ENCODE results near the gene GART.

The GART gene

DNA sequence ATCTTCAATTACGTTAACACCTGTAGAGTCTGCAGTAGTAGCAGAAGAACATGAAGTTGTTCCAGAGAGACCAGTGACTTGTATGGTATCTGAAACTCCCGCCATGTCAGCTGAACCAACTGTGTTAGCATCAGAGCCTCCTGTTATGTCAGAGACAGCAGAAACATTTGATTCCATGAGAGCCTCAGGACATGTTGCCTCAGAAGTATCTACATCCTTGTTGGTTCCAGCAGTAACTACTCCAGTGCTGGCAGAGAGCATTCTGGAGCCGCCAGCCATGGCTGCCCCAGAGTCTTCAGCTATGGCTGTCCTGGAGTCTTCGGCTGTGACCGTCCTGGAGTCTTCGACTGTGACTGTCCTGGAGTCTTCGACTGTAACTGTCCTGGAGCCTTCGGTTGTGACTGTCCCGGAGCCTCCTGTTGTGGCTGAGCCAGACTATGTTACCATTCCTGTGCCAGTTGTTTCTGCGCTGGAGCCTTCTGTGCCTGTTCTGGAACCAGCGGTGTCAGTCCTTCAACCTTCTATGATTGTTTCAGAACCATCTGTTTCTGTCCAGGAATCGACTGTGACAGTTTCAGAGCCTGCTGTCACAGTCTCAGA is 11.2 kb upstream of the GART start:
- no peak for DNase-seq

GRCh38 chr21:33552093-33552998 is 10.4 kb upstream of the GART start:
- DNase-seq, result no peak

- DNase-seq, result no peak
Observed at GRCh38 chr21:33551664-33552063, 9.7 kb upstream of the GART start.

DNA sequence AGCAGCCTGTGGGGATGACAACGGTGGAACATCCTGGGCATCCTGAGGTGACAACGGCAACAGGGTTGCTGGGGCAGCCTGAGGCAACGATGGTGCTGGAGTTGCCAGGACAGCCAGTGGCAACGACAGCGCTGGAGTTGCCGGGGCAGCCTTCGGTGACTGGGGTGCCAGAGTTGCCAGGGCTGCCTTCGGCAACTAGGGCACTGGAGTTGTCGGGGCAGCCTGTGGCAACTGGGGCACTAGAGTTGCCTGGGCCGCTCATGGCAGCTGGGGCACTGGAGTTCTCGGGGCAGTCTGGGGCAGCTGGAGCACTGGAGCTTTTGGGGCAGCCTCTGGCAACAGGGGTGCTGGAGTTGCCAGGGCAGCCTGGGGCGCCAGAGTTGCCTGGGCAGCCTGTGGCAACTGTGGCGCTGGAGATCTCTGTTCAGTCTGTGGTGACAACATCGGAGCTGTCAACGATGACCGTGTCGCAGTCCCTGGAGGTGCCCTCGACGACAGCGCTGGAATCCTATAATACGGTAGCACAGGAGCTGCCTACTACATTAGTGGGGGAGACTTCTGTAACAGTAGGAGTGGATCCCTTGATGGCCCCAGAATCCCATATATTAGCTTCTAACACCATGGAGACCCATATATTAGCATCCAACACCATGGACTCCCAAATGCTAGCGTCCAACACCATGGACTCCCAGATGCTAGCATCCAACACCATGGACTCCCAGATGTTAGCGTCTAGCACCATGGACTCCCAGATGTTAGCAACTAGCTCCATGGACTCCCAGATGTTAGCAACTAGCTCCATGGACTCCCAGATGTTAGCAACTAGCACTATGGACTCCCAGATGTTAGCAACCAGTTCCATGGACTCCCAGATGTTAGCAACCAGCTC is 9.1 kb upstream of the GART start:
- no peak for DNase-seq

DNA sequence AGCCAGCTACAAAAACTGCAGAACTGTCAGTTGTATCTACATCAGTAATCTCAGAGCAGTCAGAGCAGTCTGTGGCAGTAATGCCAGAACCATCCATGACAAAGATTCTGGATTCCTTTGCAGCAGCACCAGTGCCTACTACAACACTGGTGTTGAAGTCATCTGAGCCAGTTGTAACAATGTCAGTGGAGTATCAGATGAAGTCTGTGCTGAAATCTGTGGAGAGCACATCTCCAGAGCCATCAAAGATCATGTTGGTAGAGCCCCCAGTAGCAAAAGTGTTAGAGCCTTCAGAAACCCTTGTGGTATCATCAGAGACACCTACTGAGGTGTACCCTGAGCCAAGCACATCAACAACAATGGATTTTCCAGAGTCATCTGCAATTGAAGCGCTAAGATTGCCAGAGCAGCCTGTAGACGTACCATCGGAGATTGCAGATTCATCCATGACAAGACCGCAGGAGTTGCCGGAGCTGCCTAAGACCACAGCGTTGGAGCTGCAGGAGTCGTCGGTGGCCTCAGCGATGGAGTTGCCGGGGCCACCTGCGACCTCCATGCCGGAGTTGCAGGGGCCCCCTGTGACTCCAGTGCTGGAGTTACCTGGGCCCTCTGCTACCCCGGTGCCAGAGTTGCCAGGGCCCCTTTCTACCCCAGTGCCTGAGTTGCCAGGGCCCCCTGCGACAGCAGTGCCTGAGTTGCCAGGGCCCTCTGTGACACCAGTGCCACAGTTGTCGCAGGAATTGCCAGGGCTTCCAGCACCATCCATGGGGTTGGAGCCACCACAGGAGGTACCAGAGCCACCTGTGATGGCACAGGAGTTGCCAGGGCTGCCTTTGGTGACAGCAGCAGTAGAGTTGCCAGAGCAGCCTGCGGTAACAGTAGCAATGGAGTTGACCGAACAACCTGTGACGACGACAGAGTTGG is 8.2 kb upstream of the GART start:
- no peak for DNase-seq

DNA sequence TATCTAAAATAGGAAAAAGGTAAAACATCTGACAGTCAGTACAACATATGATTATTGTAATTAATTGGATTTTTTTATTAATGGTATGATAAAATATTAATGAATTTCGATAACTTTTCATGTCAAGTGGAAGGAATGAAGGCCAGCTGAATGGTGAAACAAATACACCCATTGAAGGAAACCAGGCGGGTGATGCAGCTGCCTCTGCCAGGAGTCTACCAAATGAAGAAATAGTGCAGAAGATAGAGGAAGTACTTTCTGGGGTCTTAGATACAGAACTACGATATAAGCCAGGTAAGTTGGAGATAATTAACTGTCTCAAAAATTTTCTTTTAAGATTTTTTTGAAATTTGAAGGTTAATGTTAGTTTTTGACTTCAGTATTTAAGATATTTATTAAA is 4.2 kb upstream of the GART start:
- no peak for DNase-seq

DNA sequence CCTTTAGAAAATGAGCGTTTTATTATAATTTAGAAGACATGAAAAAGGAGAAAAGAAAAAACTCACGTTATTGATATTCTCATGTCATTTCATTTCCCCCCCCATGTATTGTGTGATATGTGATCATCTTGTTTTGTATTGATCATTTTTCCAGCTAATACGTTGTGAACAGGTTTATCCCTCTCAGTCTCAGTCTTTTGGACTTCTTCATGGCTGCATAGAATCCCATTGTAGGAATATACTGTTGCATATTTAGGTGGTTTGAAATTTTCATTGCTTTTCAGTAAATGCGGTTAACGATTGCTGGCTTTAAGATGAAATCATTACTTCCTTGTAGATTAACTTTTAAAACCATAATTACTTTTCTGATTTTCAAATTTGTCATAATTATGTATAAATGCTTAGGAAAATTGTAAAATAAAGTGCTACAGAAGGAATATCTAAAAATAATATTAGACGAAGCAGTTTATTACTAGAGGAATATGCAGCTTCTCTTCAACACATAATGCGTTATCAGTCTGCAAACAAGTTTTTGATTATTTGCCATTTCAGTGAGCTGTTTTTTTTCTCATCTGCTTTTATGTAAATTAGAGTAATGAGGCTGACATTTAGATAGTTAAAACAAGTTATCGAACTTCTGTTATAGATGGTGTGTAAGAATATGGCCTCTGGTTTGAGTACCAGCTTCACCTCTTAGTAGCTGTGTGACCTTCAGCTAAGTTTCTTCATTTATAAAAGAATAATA is 2.7 kb upstream of the GART start:
- no peak for DNase-seq

DNA sequence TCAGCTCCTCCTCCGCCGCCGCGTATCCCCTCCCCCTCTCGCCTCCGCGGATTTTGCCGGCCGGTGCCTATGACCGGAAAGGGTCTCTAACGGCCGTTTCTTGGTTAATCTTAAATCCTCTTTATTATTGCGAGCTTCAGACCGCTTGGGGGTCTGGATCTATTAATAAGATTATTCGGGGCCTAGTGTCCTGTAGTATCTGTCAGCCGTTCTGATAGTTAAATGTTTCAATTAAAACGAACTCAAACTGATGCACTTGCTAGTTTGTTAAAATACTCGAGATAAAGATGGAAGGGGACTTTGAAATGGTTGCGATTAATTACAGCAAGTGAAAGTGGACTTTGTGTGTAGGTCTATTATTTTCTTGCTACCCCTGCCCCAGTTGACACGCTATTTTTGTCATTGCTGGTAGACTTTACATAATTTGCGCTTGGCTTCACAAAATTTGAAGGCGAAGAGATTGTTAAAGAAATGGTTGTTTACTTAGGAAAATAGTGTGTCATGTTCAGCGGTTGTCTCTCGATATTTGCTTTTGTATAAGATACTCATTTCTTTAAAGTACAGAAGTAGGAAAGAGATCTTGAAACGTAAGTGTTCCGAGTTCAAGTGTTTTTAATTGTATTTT is 1.7 kb upstream of the GART start:
- DNase-seq, result peak; percentile 49

GRCh38 chr21:33542640-33543504 is 955 bp upstream of the GART start, which contains the start of gene SON:
TSS of gene SON (plus strand) at chr21:33543038. CDS start at chr21:33543093, 55 bp downstream.
- peak; percentile 93 for DNase-seq

GRCh38 chr21:33541105-33541711 is 709 bp downstream of the GART start:
- no peak for DNase-seq

DNA sequence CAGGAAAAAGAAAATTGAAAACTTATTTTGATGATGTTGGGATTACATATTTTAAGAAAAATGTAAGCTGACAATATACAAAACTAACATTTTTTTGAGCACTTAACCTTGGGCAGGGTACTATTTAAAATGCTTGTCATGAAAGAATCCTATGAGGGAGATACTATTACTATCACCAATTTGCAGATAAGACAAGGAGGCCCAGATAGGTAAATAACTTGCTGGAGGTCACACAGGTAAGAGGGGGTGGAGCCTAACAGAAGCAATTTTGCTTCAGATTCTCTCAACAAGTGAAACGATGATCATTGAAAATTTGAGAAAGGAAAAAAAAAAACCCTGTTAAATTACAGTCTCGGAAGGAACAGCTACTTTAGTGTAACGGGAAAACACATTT is 1.2 kb downstream of the GART start:
- no peak for DNase-seq

DNA sequence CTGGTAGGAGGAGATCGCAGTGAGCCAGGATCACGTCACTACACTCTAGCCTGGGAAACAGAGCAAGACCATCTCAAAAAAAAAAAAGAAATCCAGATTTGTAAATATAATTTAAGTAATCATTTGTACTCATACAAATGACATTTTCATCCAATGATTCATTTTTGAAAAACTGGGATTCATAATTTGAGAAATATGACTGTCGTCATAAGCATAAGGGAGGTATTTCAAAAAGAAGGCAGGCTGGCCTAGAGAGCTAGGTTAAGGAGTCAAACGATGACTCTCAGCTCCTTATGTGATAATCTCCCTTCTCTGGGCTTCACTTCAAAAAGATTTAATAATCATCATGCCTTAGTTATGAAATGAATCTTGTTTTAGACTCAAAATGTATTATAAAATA is 2.3 kb downstream of the GART start:
- no peak for DNase-seq

GRCh38 chr21:33537212-33537611 is 4.7 kb downstream of the GART start:
- DNase-seq, result no peak

- no peak for DNase-seq
Observed at GRCh38 chr21:33531007-33531406, 10.9 kb downstream of the GART start.

- DNase-seq, result no peak
Observed at GRCh38 chr21:33522953-33523349, 19.0 kb downstream of the GART start.

GRCh38 chr21:33522297-33522952 is 19.5 kb downstream of the GART start:
- no peak for DNase-seq

- DNase-seq, result no peak
Observed at GRCh38 chr21:33518899-33519298, 23.0 kb downstream of the GART start.

DNA sequence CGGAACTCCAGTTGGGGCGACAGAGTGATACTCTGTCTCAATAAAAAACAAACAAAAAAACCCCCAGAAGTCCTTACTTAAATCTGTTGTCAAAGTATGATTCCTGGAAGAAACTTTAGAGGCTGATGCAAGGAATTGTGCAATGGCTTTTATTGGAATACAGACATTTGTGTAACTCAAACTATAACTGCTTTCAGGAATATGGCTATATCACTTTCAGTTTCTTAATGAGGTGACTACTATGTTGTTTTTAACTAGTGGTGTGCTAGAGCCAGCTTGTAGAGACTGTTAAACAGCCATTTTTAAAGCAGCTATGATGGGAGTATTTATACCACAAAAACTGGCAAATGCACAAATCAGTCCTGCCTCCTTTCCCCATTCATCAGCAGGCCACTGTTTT is 27.7 kb downstream of the GART start:
- no peak for DNase-seq

DNA sequence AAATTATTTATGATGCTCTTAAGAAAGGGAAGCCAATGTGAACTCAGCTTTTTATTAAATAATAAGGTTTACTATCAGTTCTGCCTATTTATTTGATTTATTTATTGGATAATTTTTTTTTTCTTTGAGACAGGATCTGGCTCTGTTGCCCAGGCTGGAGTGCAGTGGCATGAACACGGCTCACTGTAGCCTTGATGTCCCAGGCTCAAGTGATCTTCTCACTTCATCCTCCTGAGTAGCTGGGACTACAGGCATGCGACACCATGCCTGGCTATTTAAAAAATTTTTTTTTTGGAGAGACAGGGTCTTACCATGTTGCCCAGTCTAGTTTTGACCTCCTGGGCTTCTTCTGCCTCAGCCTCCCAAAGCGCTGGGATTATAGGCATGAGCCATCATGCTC is 29.4 kb downstream of the GART start:
- DNase-seq, result no peak
